Kidney epithelial cell (primary cell): ENCODE measurements around the gene PFKFB2. TPM values are rescaled to one million over a fixed set of nuclear protein-coding genes. Genes with fewer than 3 reads are reported as not detected.

Source experiments
- DNase-seq: peaks from one replicate; pipeline ENCODE4 v3.0.0-alpha.2; 2010; ENCODE audit warnings: low read depth
- H3K27me3 ChIP-seq: 2 replicates; pipeline ENCODE4 v1.6.0; 2011; ENCODE audit warnings: low read length; ENCODE audit not compliant: control insufficient read depth, insufficient read depth
- H3K36me3 ChIP-seq: 2 replicates; pipeline ENCODE4 v1.5.1; 2011; ENCODE audit warnings: low read length; ENCODE audit not compliant: control insufficient read depth, insufficient read depth
- H3K4me3 ChIP-seq: 2 replicates; pipeline ENCODE4 v1.5.1; 2011; ENCODE audit warnings: low read depth, mild to moderate bottlenecking, control low read depth, low read length
- total RNA-seq: library from RNA; depleted of rRNA; stranded (reverse); fragments of >200 nt; gene quantifications from 2 replicates; pipeline ENCODE4 v1.2.3, GENCODE V29; 2015
- TF ChIP-seq, protein P1 (sequence below): IDR thresholded peaks from 2 replicates; pipeline ENCODE4 v1.5.1; 2011; ENCODE audit warnings: mild to moderate bottlenecking, moderate library complexity, low read length, control low read depth, inconsistent platforms; ENCODE audit not compliant: insufficient read depth, poor library complexity, severe bottlenecking

The PFKFB2 gene
- total RNA-seq, 1 donor from 2014 or later: 15.5 TPM

DNA sequence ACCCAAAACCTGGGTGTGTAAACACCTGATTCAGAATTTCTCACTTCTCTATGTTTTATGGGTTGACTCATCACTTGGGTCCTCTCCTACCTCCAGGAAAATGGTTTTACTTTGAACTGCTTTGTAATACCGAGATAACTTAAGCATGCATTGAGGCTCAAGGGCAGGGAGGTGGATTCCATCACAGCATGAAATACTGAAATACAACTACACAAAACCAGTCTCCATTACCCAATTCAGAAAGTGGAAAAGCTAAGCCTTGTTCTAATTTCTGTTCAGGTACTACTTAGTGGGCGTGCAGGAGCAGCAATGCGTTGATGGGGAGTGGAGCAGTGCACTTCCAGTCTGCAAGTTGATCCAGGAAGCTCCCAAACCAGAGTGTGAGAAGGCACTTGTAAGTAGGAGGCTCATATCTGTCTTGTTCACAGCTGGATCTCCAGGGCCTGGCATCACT lies 44.8 kb downstream of the PFKFB2 start:
- H3K4me3 ChIP-seq: no peak overlapping the region
- DNase-seq: no peak
- H3K27me3 ChIP-seq: no peaks in the 10 kb centered on the region
- TF ChIP-seq, protein P1, sequence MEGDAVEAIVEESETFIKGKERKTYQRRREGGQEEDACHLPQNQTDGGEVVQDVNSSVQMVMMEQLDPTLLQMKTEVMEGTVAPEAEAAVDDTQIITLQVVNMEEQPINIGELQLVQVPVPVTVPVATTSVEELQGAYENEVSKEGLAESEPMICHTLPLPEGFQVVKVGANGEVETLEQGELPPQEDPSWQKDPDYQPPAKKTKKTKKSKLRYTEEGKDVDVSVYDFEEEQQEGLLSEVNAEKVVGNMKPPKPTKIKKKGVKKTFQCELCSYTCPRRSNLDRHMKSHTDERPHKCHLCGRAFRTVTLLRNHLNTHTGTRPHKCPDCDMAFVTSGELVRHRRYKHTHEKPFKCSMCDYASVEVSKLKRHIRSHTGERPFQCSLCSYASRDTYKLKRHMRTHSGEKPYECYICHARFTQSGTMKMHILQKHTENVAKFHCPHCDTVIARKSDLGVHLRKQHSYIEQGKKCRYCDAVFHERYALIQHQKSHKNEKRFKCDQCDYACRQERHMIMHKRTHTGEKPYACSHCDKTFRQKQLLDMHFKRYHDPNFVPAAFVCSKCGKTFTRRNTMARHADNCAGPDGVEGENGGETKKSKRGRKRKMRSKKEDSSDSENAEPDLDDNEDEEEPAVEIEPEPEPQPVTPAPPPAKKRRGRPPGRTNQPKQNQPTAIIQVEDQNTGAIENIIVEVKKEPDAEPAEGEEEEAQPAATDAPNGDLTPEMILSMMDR: no peak
- no peaks in the 10 kb centered on the region for H3K36me3 ChIP-seq

GRCh38 chr1:207101720-207102119 lies 48.6 kb downstream of the PFKFB2 start:
- Histone ChIP-seq H3K4me3 (no peak overlapping the region), H3K27me3 (no peaks in the 10 kb centered on the region), H3K36me3 (no peaks in the 10 kb centered on the region)
- TF ChIP-seq, protein P1: no peak
- DNase-seq: no peak

- no peak overlapping the region for H3K4me3 ChIP-seq
- no peak for DNase-seq
- TF ChIP-seq, protein P1: no peak
- H3K36me3 ChIP-seq: no peaks in the 10 kb centered on the region
- H3K27me3 ChIP-seq: no peaks in the 10 kb centered on the region
These were observed 49.1 kb downstream of the PFKFB2 start for GRCh38 chr1:207102146-207102545.

DNA sequence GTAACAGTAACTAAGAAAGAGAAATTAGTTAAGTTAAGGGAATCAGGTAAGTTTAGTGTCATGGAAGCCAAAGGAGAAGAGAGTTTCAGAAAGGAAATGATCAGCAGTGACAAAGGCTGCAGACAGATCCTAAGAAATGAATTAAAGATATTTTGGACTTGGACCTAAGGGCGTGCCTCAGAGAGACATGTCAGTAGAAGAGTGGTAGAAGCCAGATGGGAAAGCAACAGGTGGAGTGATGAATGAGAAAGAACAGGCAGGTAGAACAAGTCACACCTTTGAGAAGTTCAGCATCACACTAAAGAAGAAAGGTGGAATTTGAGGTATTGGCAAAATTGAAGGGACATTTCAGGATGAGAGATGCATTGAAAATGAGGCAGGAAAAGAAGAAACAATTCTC lies 49.6 kb downstream of the PFKFB2 start:
- Histone ChIP-seq H3K27me3 (no peaks in the 10 kb centered on the region), H3K4me3 (no peak overlapping the region), H3K36me3 (no peaks in the 10 kb centered on the region)
- no peak for DNase-seq
- TF ChIP-seq, protein P1: no peak

DNA sequence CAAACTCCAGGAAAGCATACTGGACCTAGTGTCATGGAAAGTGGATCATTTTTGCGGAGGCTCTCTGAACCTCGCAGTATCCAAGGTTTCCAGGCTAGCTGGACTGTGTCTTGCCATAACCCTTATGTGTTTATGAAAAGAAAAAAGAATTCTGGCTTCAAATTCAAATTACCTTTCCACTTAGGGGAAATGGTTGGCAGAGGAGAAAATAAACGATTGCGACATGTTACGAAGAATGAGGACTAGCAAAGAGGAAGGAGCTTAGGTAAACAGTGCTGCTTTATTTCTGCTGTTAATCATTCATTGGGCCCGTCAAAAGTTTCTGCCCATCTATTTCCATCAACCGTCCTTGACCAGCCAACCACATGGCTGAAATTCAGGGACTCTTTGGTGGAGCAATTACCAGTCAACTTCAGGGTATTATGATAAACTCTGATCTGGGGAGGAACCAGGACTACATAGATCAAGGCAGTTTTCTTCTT lies 50.9 kb downstream of the PFKFB2 start, which contains the start of gene C4BPA:
Gene C4BPA, plus strand, starts transcription at position 342 of the 482 bp plus-strand sequence. CDS start 8,793 bp downstream, outside the sequence.
- no peaks in the 10 kb centered on the region for H3K27me3 ChIP-seq
- TF ChIP-seq, protein P1: no peak
- H3K4me3 ChIP-seq: no peak within 1 kb of the TSS
- no peak for DNase-seq
- H3K36me3 ChIP-seq: no peaks in the 10 kb centered on the region

DNA sequence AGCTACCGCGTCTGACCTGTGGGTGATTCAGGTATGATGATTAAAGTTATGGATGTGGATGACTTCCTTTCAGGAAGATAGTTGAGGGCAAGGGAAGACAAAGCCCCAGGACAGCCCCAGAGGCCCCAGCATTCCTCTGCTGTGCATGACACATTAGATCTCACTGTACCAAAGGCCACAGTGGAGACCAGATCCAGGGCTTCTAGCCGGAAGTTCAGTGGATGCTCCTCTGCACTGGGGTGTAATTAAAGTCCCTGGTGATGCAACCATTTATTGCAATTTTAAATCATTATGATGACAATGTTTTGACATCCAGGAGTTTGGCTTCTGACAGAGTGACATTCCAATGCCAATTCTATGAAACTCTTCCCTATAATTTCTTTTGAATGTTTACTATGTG lies 55.9 kb downstream of the PFKFB2 start:
- no peak for DNase-seq
- Histone ChIP-seq H3K4me3 (no peak overlapping the region), H3K27me3 (no peaks in the 10 kb centered on the region), H3K36me3 (no peaks in the 10 kb centered on the region)
- TF ChIP-seq, protein P1: no peak
